ENCODE data around the gene FTH1.

DNA sequence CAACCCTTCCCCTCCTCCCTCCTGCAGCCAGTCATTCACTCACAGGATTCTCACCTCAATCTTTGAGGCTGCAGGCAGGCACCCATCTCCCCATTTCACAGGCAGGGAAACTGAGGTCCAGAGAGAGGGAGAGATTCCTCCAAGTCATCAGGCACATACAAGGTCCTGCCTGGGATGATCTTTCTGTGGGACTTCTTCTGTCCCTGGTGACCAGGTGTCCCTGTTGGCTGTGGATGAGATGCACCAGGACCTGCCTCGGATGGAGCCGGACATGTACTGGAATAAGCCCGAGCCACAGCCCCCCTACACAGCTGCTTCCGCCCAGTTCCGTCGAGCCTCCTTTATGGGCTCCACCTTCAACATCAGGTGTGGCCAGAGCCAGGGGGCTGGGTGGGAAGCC is 7.8 kb downstream of the FTH1 start:
- TF ChIP-seq, protein P1, sequence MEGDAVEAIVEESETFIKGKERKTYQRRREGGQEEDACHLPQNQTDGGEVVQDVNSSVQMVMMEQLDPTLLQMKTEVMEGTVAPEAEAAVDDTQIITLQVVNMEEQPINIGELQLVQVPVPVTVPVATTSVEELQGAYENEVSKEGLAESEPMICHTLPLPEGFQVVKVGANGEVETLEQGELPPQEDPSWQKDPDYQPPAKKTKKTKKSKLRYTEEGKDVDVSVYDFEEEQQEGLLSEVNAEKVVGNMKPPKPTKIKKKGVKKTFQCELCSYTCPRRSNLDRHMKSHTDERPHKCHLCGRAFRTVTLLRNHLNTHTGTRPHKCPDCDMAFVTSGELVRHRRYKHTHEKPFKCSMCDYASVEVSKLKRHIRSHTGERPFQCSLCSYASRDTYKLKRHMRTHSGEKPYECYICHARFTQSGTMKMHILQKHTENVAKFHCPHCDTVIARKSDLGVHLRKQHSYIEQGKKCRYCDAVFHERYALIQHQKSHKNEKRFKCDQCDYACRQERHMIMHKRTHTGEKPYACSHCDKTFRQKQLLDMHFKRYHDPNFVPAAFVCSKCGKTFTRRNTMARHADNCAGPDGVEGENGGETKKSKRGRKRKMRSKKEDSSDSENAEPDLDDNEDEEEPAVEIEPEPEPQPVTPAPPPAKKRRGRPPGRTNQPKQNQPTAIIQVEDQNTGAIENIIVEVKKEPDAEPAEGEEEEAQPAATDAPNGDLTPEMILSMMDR (IDR thresholded peaks at IDR 0.05) = no peak
- TF ChIP-seq POLR2A (IDR thresholded peaks at IDR 0.05) = no peak
